Omental fat pad (tissue), 4 donors: Measurements from ENCODE around the gene FAM20B. TPM values are rescaled to one million over a fixed set of nuclear protein-coding genes. Genes with fewer than 3 reads are reported as not detected.

Source experiments
- ATAC-seq: fragments of 150-250 bp; one replicate; pipeline ENCODE4 v1.9.1; 2016; ENCODE audit warnings: mild to moderate bottlenecking, moderate library complexity; ENCODE audit not compliant: low FRiP score
- DNase-seq: peaks from one replicate; pipeline ENCODE4 v3.0.0-alpha.2; 2019; ENCODE audit warnings: low spot score
- CTCF ChIP-seq, 3 donors: fragments of 450-650 bp; IDR thresholded peaks; one replicate each; pipeline ENCODE4 v1.5.1; 2016 to 2017; ENCODE audit warnings: antibody characterized with exemption in 3 of 3, mild to moderate bottlenecking in 3 of 3, moderate library complexity in 2 of 3
- total RNA-seq, 4 donors: library from RNA; depleted of rRNA; stranded (reverse); fragments of >200 nt; gene quantifications; one replicate each; pipeline ENCODE4 v1.1.0, GENCODE V29; 2016

FAM20B gene
- total RNA-seq, 4 donors from 2014 or later = 27.6 to 37.0 (median 35.0) TPM

DNA sequence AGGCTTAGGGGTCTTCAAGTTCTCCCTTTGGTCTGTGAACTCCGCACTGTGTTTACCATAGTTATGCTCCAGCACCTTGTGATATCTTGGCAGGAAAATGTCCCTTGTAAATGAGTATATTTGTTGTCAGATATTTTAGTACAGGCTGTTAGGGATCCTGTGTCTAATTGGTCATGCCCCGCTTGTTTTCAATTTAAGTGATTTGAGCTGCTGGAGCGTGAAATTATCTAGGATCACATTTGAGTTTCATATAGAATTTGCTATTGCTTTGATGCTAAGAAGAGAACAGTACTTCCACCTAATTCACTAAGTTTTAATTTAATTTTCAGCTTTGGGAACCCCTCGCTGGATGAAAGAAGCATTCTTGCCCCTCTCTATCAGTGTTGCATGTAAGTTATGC is 40.8 kb downstream of the FAM20B start:
- TF ChIP-seq CTCF (IDR thresholded peaks at IDR 0.05) = no peak
- ATAC-seq = no peak
- no peak for DNase-seq

DNA sequence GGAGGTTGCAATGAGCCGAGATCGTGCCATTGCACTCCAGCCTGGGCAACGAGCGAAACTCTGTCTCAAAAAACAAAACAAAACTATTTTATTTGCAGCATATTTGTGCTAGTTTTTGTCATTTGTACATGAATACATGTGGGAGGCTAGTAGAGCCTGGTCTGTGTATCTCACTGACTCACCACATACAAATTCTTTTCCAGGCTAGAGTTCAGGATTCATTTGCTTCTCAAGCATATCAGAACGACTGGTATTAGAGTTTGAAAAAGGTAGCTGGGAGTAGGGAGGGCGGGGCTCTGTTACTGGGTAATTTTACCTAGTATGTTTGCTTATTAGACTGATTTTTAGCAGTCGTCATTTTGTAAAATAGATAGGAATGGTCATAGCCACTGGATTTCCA is 51.7 kb downstream of the FAM20B start:
- DNase-seq (no peak), ATAC-seq (peak; percentile 55)
- no peak for TF ChIP-seq CTCF (IDR thresholded peaks at IDR 0.05)

GRCh38 chr1:179079113-179079761 is 53.5 kb downstream of the FAM20B start:
- TF ChIP-seq CTCF (IDR thresholded peaks at IDR 0.05) = no peak
- ATAC-seq (peak; percentile 49), DNase-seq (no peak)

GRCh38 chr1:179080866-179081686 is 55.4 kb downstream of the FAM20B start:
- ATAC-seq (peak; percentile 3), DNase-seq (no peak)
- TF ChIP-seq CTCF (IDR thresholded peaks at IDR 0.05) = no peak

GRCh38 chr1:179081687-179082332 is 56.1 kb downstream of the FAM20B start, which contains the start of gene TOR3A:
TSS of gene TOR3A (plus strand) at chr1:179082070. CDS start at chr1:179082129, 59 bp downstream.
- ATAC-seq = peak; percentile 91
- DNase-seq = peak; percentile 62
- TF ChIP-seq CTCF (IDR thresholded peaks at IDR 0.05) = no peak

GRCh38 chr1:179082333-179082998 is 56.8 kb downstream of the FAM20B start:
- DNase-seq (no peak), ATAC-seq (peak; percentile 57)
- no peak for TF ChIP-seq CTCF (IDR thresholded peaks at IDR 0.05)
